NCI-H2227 (cell line): ENCODE results near the gene KATNAL1.
"Not testable (repeated sequence)": the region's sequence is repeated elsewhere in the genome, so short reads cannot be mapped to it uniquely, and the experiment has no call there.

Experiments
- DNase-seq: peaks from one replicate; lab custom pipeline; 2025; ENCODE audit not compliant: unreplicated experiment; lab: John Stamatoyannopoulos, UW

KATNAL1 gene

GRCh38 chr13:30295116-30295515 lies 12.2 kb downstream of the KATNAL1 start:
- no peak for DNase-seq

GRCh38 chr13:30294004-30294403 lies 13.3 kb downstream of the KATNAL1 start:
- DNase-seq: no peak

GRCh38 chr13:30292325-30292724 lies 15.0 kb downstream of the KATNAL1 start:
- DNase-seq: no peak

GRCh38 chr13:30290812-30291436 lies 16.4 kb downstream of the KATNAL1 start:
- DNase-seq: no peak

GRCh38 chr13:30289533-30289932 lies 17.8 kb downstream of the KATNAL1 start:
- no peak for DNase-seq

GRCh38 chr13:30286059-30286458 lies 21.3 kb downstream of the KATNAL1 start:
- not testable (repeated sequence) for DNase-seq

- no peak for DNase-seq
These were observed 31.2 kb downstream of the KATNAL1 start for GRCh38 chr13:30276178-30276577.

- no peak for DNase-seq
These were observed 33.3 kb downstream of the KATNAL1 start for GRCh38 chr13:30274083-30274482.

GRCh38 chr13:30270035-30270434 lies 37.3 kb downstream of the KATNAL1 start:
- not testable (repeated sequence) for DNase-seq

GRCh38 chr13:30268673-30269072 lies 38.7 kb downstream of the KATNAL1 start:
- DNase-seq: no peak

GRCh38 chr13:30266756-30267155 lies 40.6 kb downstream of the KATNAL1 start:
- no peak for DNase-seq

GRCh38 chr13:30259149-30259733 lies 48.1 kb downstream of the KATNAL1 start:
- not testable (repeated sequence) for DNase-seq

- no peak for DNase-seq
These were observed 49.8 kb downstream of the KATNAL1 start for GRCh38 chr13:30257468-30258099.

- no peak for DNase-seq
These were observed 50.5 kb downstream of the KATNAL1 start for GRCh38 chr13:30256713-30257467.

GRCh38 chr13:30255696-30256095 lies 51.7 kb downstream of the KATNAL1 start:
- no peak for DNase-seq

- no peak for DNase-seq
These were observed 53.5 kb downstream of the KATNAL1 start for GRCh38 chr13:30253830-30254229.

GRCh38 chr13:30247406-30247805 lies 59.9 kb downstream of the KATNAL1 start:
- DNase-seq: no peak

- no peak for DNase-seq
These were observed 65.8 kb downstream of the KATNAL1 start for GRCh38 chr13:30241532-30241931.

- no peak for DNase-seq
These were observed 66.7 kb downstream of the KATNAL1 start for GRCh38 chr13:30240608-30241007.

GRCh38 chr13:30235216-30235615 lies 72.1 kb downstream of the KATNAL1 start:
- no peak for DNase-seq

- no peak for DNase-seq
These were observed 72.7 kb downstream of the KATNAL1 start for GRCh38 chr13:30234619-30235162.
